GM21423 (cell line): ENCODE results near the gene KDM4C.

Source experiments
- ATAC-seq: cut with Tn5 transposase; IDR thresholded peaks from one replicate; pipeline ENCODE4 v1.9.1; 2021; ENCODE audit warnings: mild to moderate bottlenecking, moderate library complexity; ENCODE audit not compliant: unreplicated experiment

Gene KDM4C

DNA sequence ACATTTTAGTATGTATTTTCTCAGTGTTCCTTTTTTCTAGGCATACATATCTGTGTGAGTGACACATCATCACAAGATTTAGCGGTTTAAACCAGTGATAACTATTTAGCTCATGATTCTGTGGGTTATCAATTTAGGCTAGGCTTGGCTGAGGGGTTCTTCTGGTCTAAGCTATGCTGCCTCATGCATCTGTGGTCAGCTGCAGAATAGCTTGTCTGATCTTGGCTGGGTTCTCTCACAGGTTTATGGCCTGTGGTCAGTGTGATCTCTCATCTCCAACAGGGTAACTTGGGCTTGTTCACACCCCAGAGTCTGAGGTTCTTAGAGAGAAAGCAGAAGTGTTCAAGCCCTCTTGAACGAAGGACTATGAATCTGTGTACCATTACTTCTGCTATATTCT lies 363.3 kb downstream of the KDM4C start:
- ATAC-seq = peak; percentile 71

GRCh38 chr9:7121664-7122063 lies 363.9 kb downstream of the KDM4C start:
- no peak for ATAC-seq

DNA sequence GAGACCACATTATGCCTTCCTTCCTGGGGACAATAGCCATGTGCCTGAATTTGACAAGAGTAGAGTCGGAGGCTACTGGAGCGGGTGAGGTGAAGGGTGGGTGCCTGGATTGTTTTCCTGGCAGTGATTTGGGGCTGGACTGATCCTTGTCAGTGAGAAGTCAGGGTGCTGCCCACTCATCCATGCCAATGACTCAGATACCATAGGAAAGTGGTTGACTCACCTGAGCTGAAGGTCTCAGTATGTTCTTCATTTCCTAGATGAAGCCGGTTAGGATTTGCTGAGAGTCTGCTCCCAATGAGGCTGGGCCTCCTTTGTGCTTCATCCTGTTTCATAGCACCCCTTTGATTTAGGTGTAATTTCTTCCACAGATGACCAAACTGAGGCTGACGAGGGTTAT lies 366.0 kb downstream of the KDM4C start:
- no peak for ATAC-seq

GRCh38 chr9:7125231-7125630 lies 367.5 kb downstream of the KDM4C start:
- no peak for ATAC-seq

DNA sequence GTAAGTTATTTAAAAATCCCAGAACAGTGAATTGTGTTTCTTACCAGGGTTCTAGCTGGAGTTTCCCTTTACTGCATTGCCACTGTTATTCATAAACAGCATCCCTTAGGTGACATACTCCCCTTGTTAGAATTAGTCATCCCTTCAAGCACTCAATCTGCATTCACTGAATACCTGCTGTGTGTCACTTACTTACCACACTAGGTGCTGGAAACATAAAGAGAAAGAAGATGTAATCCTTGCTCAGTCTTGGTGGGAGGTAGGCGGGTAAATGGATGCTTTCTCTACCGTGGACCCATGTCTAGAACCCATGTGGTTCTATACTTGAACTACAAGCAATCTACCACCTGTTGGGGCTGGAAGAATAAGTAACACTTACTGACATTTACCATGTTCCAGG lies 371.6 kb downstream of the KDM4C start:
- no peak for ATAC-seq

- no peak for ATAC-seq
Observed at GRCh38 chr9:7130266-7130820, 372.6 kb downstream of the KDM4C start.

DNA sequence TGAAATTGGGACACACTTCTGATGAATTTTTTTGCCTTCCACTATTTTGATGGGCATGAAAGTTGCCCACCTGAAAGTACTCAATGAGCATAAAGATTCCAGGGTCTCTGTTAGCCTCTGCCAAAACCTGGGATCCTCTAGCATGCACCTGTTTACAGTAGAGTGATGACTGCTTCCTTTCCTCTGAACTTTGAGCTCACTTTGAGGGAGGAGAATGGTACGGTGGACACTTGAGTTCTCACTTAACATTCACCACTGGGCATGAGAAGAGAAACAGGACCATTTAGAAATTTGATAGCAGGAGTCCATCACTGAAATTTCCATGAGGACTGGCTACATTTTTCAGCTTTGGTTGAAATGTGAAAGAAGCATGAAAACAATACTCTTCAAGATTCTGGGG lies 374.8 kb downstream of the KDM4C start:
- ATAC-seq = no peak

DNA sequence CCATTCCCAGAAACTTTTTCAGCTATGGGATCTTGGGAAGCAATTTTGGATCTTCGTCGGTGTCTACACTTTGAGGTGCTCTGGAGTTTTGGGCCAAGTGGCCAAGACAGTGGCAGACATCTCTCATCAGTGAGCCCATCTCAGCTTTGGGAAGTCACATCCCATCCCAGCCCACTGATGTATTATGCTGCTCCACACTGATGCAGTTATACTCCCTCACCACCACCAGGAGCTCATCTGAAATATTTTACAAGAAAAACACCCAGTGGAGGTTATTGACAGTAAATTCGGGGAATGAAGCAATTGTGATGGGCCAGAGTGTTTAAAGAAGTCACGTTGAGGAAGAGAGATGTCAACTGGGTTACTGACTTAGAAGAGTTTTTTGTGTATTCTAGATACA lies 378.0 kb downstream of the KDM4C start:
- no peak for ATAC-seq

DNA sequence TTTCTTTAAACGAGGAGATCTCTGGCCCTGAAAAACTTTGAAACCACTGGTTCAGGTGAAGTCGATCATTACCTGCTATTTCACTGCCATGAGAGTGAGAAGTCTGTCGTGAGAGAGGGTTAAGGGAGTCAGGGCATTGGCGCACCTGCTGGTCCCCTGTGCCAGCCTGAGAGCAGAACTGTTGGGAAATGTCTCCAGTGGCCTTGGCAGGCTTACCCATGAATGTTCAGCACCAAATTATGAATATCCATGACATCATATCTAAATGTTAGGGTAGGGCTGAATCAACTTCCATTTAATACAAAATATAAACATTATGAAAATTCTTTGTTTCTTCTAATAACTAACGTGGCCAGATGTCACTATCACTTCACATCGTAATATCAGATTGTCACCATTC lies 379.3 kb downstream of the KDM4C start:
- no peak for ATAC-seq

GRCh38 chr9:7137571-7137970 lies 379.8 kb downstream of the KDM4C start:
- no peak for ATAC-seq

- ATAC-seq = no peak
Observed at GRCh38 chr9:7139886-7140285, 382.1 kb downstream of the KDM4C start.

- no peak for ATAC-seq
Observed at GRCh38 chr9:7140401-7140800, 382.6 kb downstream of the KDM4C start.

DNA sequence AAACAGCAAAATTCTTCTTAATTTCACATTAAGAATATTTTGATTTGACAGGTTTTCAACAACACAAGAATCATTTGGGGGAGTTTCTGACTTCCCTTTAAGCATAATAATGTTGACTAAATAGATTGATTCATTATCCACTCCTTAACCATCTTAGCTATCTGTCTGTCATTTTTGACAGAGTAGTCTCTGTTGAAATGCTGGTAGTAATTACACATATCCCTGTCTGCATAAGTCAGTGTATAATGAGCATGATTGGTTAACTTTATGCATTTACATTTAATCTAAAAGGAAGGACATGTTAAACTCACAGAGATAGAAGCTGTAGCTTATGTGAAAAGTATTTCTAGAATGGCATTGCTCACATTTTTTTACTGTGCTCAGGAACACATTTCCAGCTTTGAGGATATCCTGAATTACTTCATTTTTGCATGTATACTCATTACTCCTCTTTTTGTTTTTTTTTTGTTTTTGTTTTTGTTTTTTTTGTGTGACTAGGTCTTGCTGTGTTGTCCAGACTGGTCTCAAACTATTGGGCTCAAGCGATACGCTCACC lies 385.9 kb downstream of the KDM4C start:
- no peak for ATAC-seq

- no peak for ATAC-seq
Observed at GRCh38 chr9:7144265-7145046, 386.7 kb downstream of the KDM4C start.

- ATAC-seq = no peak
Observed at GRCh38 chr9:7145361-7146069, 387.7 kb downstream of the KDM4C start.

- ATAC-seq = no peak
Observed at GRCh38 chr9:7146582-7146981, 388.8 kb downstream of the KDM4C start.

DNA sequence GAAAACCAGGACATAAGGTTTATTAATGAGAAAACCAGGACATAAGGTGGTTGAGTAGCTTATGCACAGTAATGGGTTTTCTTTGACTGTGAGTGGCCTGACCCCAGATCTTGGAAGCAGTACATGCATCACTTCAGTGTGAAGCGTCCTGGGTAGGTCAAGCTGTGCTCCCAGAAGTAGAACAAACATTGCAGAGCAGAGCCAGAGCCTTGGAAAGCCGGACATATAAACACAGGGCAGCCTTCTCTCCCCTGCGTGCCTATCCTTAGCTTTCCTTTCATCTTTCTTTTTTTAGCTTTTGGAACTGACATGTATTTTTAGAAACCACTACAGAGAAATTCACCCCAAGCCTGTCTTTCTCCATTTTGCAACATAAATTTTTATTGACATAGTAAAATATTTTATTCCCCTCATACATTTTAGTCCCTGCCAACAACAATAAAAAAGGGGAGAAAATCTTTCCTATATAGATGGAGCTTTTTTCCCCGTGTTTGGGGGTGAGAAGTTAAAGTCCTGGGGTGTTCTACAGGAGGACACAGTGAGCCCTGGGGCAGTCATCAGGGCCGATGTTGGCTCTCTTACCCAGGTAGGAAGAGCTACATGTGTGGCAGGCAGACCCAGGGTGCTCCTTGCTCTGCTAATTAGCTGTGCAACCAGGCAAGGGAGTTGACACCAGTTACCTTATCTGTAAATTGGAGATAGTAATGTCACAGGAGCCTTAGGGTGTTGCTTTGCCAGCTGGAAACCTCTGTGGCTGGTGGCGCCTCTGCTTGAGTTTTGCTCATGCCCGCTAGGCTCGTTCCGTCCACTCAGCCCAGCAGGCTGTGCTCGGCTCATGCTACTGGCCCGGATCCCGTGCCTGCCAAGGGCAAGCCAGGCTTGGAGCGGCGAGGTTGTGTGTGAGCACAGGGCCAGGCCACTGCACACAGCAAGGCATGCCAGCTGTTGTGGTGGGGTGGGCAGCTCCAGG lies 389.6 kb downstream of the KDM4C start:
- ATAC-seq = no peak

DNA sequence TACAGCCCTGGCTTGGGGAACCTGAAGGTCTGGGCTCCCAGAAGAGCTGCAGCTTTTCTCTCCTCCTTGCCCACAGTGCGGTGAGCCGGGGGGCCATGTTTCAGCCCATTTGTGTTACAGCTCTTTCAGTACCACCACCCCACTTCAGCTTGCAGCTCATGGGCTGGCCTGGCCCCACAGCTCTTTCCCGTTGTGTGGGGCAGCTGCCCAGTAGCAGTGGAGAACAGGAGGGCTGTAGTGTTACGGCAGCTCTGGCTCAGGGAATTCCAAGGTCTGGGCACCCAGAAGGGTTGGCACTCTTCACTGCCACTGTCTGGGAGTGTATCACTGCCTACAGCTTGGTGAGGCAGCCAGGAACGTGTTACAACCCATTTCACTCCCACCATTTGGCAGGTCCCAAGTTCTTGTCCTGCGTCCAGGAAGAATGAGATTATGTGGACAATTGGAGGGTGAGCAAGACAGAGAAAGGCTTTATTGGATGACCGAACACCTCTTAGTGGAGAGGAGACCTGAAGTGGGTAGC lies 390.5 kb downstream of the KDM4C start:
- no peak for ATAC-seq

DNA sequence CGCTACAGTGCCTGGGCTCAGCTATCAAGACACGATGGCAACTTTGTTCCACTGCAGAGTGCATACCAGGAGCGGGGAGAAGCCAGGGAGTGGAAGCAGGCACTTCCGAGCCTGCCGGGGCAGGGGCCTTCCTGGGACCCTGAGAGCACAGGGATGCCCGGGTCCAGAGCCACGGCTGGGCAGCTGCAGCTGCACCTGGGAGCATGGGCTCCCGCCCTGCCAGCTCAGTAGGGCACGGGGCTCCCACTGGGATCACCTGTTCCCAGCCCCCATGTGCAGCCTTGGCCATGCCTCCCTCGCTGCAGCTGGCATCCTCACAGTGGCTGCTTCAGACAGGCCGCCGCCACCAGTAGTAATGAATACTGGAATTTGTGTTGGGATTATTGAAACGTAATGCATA lies 391.5 kb downstream of the KDM4C start:
- no peak for ATAC-seq

- peak; percentile 70 for ATAC-seq
Observed at GRCh38 chr9:7150153-7150890, 392.5 kb downstream of the KDM4C start.
